Fibroblast of lung (primary cell): ENCODE measurements around the gene SIX5. TPM values are rescaled to one million over a fixed set of nuclear protein-coding genes. Genes with fewer than 3 reads are reported as not detected.

Source experiments
- DNase-seq, 2 donors: peaks; one replicate each; pipeline versions ENCODE4 v3.0.0 to v3.0.0-alpha.2; 2010; ENCODE audit warnings: low read depth in 2 of 2
- H2AFZ ChIP-seq: 2 replicates; pipeline ENCODE4 v1.5.1; 2012; ENCODE audit warnings: low read length, control low read depth, inconsistent platforms
- H3K27ac ChIP-seq: 2 replicates; pipeline ENCODE4 v1.5.1; 2011; ENCODE audit warnings: low read length, control low read depth; ENCODE audit not compliant: insufficient read depth
- H3K27me3 ChIP-seq: 2 replicates; pipeline ENCODE4 v1.5.1; 2011; ENCODE audit warnings: mild to moderate bottlenecking, low read length; ENCODE audit not compliant: control insufficient read depth, insufficient read depth
- H3K36me3 ChIP-seq: 2 replicates; pipeline ENCODE4 v1.5.1; 2011; ENCODE audit warnings: low read length; ENCODE audit not compliant: control insufficient read depth, insufficient read depth
- H3K4me1 ChIP-seq: 2 replicates; pipeline ENCODE4 v1.5.1; 2011; ENCODE audit warnings: low read length; ENCODE audit not compliant: control insufficient read depth, insufficient read depth; ENCODE audit errors: extremely low read depth
- H3K4me2 ChIP-seq: 2 replicates; pipeline ENCODE4 v1.5.1; 2011; ENCODE audit warnings: low read length, control low read depth; ENCODE audit not compliant: insufficient read depth; ENCODE audit errors: extremely low read depth
- H3K4me3 ChIP-seq, 4 experiments: fragments of 200-600 bp in 1 of 4; sonication (generic) in 1 of 4; replicated peaks in 1 of 4; 2 replicates each; pipeline ENCODE4 v1.5.1; 2011 to 2016; ENCODE audit warnings: low read length in 4 of 4, low read depth in 3 of 4, mild to moderate bottlenecking in 3 of 4, control low read depth in 2 of 4, inconsistent platforms in 1 of 4, mixed read lengths in 1 of 4; ENCODE audit not compliant: insufficient read depth in 1 of 4; ENCODE audit errors: control extremely low read depth in 1 of 4
- H3K79me2 ChIP-seq: 2 replicates; pipeline ENCODE4 v1.5.1; 2012; ENCODE audit warnings: mild to moderate bottlenecking, low read length, inconsistent platforms; ENCODE audit not compliant: control insufficient read depth, insufficient read depth
- H3K9ac ChIP-seq: 2 replicates; pipeline ENCODE4 v1.5.1; 2011; ENCODE audit warnings: mild to moderate bottlenecking, low read length, control low read depth; ENCODE audit not compliant: insufficient read depth
- H3K9me3 ChIP-seq: 2 replicates; pipeline ENCODE4 v1.5.1; 2012; ENCODE audit warnings: low read depth, low read length; ENCODE audit not compliant: control insufficient read depth, insufficient read depth
- H4K20me1 ChIP-seq: 2 replicates; pipeline ENCODE4 v1.5.1; 2011; ENCODE audit warnings: low read length; ENCODE audit not compliant: control insufficient read depth, insufficient read depth; ENCODE audit errors: extremely low read depth
- EZH2 ChIP-seq: IDR thresholded peaks from 2 replicates; pipeline ENCODE4 v1.5.1; 2012; ENCODE audit warnings: low read length, control low read depth, mild to moderate bottlenecking; ENCODE audit errors: missing control alignments
- polyA plus RNA-seq, 2 donors: library from polyadenylated mRNA; depleted of rRNA in 1 of 2; stranded (reverse) in 1 of 2; unstranded in 1 of 2; fragments of >200 nt; gene quantifications; 2 replicates each; pipeline ENCODE4 v1.2.1, GENCODE V29; 2011 to 2012; ENCODE audit warnings: missing spikeins in 1 of 2
- total RNA-seq: library from RNA; depleted of rRNA; stranded (reverse); fragments of >200 nt; gene quantifications from 2 replicates; pipeline ENCODE4 v1.2.1, GENCODE V29; 2014
- TF ChIP-seq, protein P1 (sequence below), 2 donors: IDR thresholded peaks in 1 of 2; conservative IDR thresholded peaks in 1 of 2; 1 replicate in 1 of 2; 2 replicates in 1 of 2; pipeline ENCODE4 v1.5.1; 2011 to 2012; ENCODE audit warnings: low read length in 2 of 2, control low read depth in 1 of 2, inconsistent platforms in 1 of 2, low read depth in 1 of 2, mild to moderate bottlenecking in 1 of 2

The SIX5 gene
- total and polyA plus RNA-seq, 2 donors (not counting 1 experiment from before 2014, with no cell fraction given) = 3.4 to 10.7 TPM

DNA sequence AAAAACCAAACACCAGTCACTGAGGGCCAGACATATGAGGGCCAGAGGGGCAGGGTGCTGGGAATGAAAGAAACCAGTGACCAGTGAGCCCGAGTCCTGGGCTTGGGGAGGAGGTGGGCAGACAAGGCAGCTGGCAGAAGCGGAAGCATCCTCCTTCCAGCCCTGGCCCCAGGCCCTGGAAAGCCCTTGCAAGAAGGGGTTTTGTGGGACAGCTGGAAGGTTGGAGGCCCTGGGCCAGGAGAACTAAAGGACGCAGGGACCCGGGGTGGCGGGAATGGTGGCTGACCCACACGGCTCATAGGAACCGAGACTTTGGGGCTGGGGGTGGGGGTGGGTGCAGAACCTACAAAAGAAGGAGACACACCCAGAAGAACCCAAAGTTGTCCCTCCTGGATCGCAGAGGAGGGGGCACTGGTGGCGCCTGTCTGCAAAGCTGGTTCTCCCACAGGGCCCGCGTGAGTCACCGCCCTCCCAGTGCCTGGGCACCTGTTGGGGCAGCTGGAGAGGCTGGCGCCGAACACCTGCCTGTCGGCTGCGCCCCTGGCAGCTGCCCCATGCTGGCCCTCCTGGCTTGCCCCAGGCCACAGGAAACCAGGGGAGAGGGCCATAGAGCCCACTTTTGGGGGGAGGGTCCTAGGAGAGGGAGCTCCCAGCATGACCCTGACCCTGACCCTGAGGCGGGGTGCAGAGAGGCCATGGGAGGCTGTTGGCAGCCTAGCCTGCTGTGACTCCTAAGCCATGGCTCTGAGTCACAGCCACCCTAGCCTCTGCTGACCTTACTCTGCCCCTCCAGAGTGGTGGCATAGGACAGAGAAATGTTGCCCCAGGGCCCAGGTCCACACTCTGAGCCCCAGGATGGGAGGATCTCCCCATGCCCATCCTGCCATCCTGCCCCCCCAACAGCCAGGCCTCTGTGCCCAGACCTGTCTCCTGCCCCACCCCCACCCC is 12.4 kb upstream of the SIX5 start:
- peaks cover 10% of the 10 kb centered on the region for H3K79me2 ChIP-seq
- peaks cover 40% of the 10 kb centered on the region for H3K36me3 ChIP-seq
- H2AFZ ChIP-seq = no peak overlapping the region
- H3K9ac ChIP-seq = peak overlapping the region; percentile 66
- no peak for DNase-seq
- H3K4me1 ChIP-seq = peaks cover 25% of the 10 kb centered on the region
- no peaks in the 10 kb centered on the region for H3K9me3 ChIP-seq
- H3K4me2 ChIP-seq = peak overlapping the region; percentile 93
- H3K4me3 ChIP-seq = peak overlapping the region; percentile 39 to 81 (median 52)
- TF ChIP-seq EZH2 = no peak
- TF ChIP-seq, protein P1, sequence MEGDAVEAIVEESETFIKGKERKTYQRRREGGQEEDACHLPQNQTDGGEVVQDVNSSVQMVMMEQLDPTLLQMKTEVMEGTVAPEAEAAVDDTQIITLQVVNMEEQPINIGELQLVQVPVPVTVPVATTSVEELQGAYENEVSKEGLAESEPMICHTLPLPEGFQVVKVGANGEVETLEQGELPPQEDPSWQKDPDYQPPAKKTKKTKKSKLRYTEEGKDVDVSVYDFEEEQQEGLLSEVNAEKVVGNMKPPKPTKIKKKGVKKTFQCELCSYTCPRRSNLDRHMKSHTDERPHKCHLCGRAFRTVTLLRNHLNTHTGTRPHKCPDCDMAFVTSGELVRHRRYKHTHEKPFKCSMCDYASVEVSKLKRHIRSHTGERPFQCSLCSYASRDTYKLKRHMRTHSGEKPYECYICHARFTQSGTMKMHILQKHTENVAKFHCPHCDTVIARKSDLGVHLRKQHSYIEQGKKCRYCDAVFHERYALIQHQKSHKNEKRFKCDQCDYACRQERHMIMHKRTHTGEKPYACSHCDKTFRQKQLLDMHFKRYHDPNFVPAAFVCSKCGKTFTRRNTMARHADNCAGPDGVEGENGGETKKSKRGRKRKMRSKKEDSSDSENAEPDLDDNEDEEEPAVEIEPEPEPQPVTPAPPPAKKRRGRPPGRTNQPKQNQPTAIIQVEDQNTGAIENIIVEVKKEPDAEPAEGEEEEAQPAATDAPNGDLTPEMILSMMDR (conservative IDR thresholded peaks at IDR 0.05 in 1 of 2, IDR thresholded peaks at IDR 0.05 in 1 of 2; ENCODE audit: low read depth in 1 of 2, low read length in 2 of 2) = no peak
- peak overlapping the region; percentile 90 for H3K27ac ChIP-seq
- H3K27me3 ChIP-seq = no peaks in the 10 kb centered on the region
- no peaks in the 10 kb centered on the region for H4K20me1 ChIP-seq

DNA sequence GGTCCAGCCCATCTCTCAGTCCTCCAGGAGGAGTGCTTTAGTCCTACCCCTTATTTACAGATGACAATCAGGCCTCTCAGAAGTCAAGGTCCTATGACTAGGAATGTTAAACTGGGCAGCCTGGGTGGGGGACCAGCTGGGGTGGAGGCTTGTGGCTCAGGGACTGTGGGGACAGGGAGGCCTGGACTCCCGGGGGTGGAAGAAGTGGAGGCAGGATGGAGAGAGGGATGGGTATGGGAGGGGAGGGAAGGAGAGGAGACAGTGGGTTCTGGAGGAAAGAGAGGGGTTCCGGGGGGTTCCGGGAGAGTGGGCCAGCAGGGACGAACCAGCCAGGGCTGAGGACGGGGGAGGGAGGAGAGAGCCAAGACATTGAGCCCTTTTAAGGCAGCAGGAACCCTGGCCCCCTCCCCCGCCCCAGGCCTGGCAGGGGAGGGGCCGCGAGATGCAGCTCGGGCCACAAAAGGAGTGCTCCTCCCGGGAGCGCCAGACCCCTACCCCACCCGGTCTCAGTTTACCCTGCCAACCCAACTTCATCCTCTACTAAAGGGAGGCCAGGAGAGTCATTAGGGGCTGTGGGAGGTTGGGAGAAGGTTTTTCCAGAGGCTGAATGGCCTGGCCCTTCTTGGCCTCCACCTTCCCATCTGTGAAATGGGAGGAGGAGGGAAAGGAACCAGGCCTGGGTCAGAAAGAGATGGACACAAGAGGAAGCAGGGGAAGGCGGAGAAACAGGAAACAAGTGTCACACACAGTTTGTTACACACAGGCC is 11.6 kb upstream of the SIX5 start:
- Histone ChIP-seq H3K9me3 (no peaks in the 10 kb centered on the region), H4K20me1 (no peaks in the 10 kb centered on the region), H3K9ac (peak overlapping the region; percentile 23), H3K4me1 (peaks cover 25% of the 10 kb centered on the region), H3K27ac (peak overlapping the region; percentile 8), H3K36me3 (peaks cover 31% of the 10 kb centered on the region), H3K4me3 (peak overlapping the region; percentile 38 to 81 (median 52)), H3K27me3 (no peaks in the 10 kb centered on the region), H3K79me2 (peaks cover 10% of the 10 kb centered on the region), H3K4me2 (peak overlapping the region; percentile 93), H2AFZ (no peak overlapping the region)
- TF ChIP-seq, protein P1 (conservative IDR thresholded peaks at IDR 0.05 in 1 of 2, IDR thresholded peaks at IDR 0.05 in 1 of 2; ENCODE audit: low read depth in 1 of 2, low read length in 2 of 2) = no peak
- TF ChIP-seq EZH2 = no peak
- no peak for DNase-seq

DNA sequence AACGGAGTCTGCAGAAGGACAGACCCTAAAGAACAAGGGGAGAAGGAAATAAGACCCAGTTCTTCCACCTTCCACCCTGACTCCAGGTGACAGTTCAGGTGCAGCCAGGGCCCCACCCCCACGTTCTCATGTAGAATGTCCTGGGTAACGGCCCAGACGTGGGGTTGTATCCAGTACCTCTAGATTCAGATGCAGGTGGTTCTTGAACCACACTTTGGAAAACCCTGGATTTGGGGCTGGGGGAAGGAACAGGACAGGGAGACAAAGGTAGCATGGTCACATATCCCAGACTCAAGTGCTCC is 11.0 kb upstream of the SIX5 start:
- TF ChIP-seq EZH2 = no peak
- TF ChIP-seq, protein P1 (conservative IDR thresholded peaks at IDR 0.05 in 1 of 2, IDR thresholded peaks at IDR 0.05 in 1 of 2; ENCODE audit: low read depth in 1 of 2, low read length in 2 of 2) = no peak
- Histone ChIP-seq H3K36me3 (peaks cover 27% of the 10 kb centered on the region), H3K4me1 (peaks cover 25% of the 10 kb centered on the region), H3K27me3 (no peaks in the 10 kb centered on the region), H3K9ac (no peak overlapping the region), H4K20me1 (no peaks in the 10 kb centered on the region), H3K4me3 (peak overlapping the region in 1 of 4 experiments; percentile 81), H3K4me2 (peak overlapping the region; percentile 93), H2AFZ (no peak overlapping the region), H3K79me2 (peaks cover 10% of the 10 kb centered on the region), H3K9me3 (no peaks in the 10 kb centered on the region), H3K27ac (no peak overlapping the region)
- no peak for DNase-seq
